Neural cell (in vitro differentiated cells): ENCODE data around the gene CCSER2. TPM values are rescaled to one million over a fixed set of nuclear protein-coding genes. Genes with fewer than 3 reads are reported as not detected.

Source experiments
- H2AFZ ChIP-seq: fragments of 200-600, 300-800 bp; sonication (generic), shearing (Covaris generic); 2 replicates; pipeline ENCODE4 v1.6.0; 2014; ENCODE audit warnings: low read depth, mild to moderate bottlenecking, antibody characterized with exemption, low read length, moderate library complexity
- H3F3A ChIP-seq: fragments of 200-600 bp; shearing (Covaris generic); 2 replicates; pipeline ENCODE4 v1.6.1; 2016; ENCODE audit warnings: mild to moderate bottlenecking, moderate library complexity, mixed read lengths, antibody characterized with exemption, low read length; ENCODE audit not compliant: insufficient read depth, poor library complexity, severe bottlenecking
- H3K27ac ChIP-seq: fragments of 200-600, 300-800 bp; sonication (generic), shearing (Covaris generic); 2 replicates; pipeline ENCODE4 v1.5.1; 2014; ENCODE audit warnings: mild to moderate bottlenecking, low read length, moderate library complexity
- H3K27me3 ChIP-seq: fragments of 300-800, 200-600 bp; sonication (generic), shearing (Covaris generic); 2 replicates; pipeline ENCODE4 v1.6.0; 2014; ENCODE audit warnings: mild to moderate bottlenecking, low read depth, low read length, moderate library complexity; ENCODE audit not compliant: insufficient read depth
- H3K36me3 ChIP-seq: fragments of 300-800, 200-600 bp; sonication (generic), shearing (Covaris generic); 2 replicates; pipeline ENCODE4 v1.5.1; 2014; ENCODE audit warnings: mild to moderate bottlenecking, antibody characterized with exemption, low read length, moderate library complexity; ENCODE audit not compliant: insufficient read depth
- H3K4me2 ChIP-seq: fragments of 300-800, 200-600 bp; sonication (generic), shearing (Covaris generic); 2 replicates; pipeline ENCODE4 v1.6.0; 2014; ENCODE audit warnings: mild to moderate bottlenecking, low read length
- H3K4me3 ChIP-seq: fragments of 300-800, 200-600 bp; sonication (generic), shearing (Covaris generic); 2 replicates; pipeline ENCODE4 v1.5.1; 2014; ENCODE audit warnings: mild to moderate bottlenecking, low read length, moderate library complexity
- H3K79me2 ChIP-seq: fragments of 200-600 bp; shearing (Covaris generic); replicated peaks from 2 replicates; pipeline ENCODE4 v1.6.0; 2014; ENCODE audit warnings: mild to moderate bottlenecking, low read length, moderate library complexity; ENCODE audit not compliant: insufficient read depth
- H3K9ac ChIP-seq: fragments of 300-800, 200-600 bp; sonication (generic), shearing (Covaris generic); 2 replicates; pipeline ENCODE4 v1.6.1; 2016; ENCODE audit warnings: mild to moderate bottlenecking, low read length, mixed read lengths
- H3K9me2 ChIP-seq: fragments of 200-600 bp; shearing (Covaris generic); 2 replicates; pipeline ENCODE4 v1.6.1; 2016; ENCODE audit warnings: mild to moderate bottlenecking, low read length, mixed read lengths; ENCODE audit not compliant: insufficient read depth
- H3K9me3 ChIP-seq: fragments of 200-600, 300-800 bp; sonication (generic), shearing (Covaris generic); 2 replicates; pipeline ENCODE4 v1.6.1; 2016; ENCODE audit warnings: mild to moderate bottlenecking, mixed run types, low read length, moderate library complexity, mixed read lengths
- H4K20me1 ChIP-seq: fragments of 200-600 bp; shearing (Covaris generic); 2 replicates; pipeline ENCODE4 v1.6.1; 2016; ENCODE audit warnings: mild to moderate bottlenecking, mixed run types; ENCODE audit not compliant: insufficient read depth
- CTCF ChIP-seq: fragments of 450-650 bp; IDR thresholded peaks from 2 replicates; pipeline ENCODE4 v1.5.1; 2014; ENCODE audit warnings: antibody characterized with exemption, mild to moderate bottlenecking, moderate library complexity; ENCODE audit not compliant: poor library complexity, severe bottlenecking
- EP300 ChIP-seq: fragments of 450-650 bp; conservative IDR thresholded peaks from 2 replicates; pipeline ENCODE4 v1.6.1; 2014; ENCODE audit warnings: antibody characterized with exemption, mild to moderate bottlenecking, moderate library complexity; ENCODE audit not compliant: poor library complexity, severe bottlenecking
- EZH2 ChIP-seq: fragments of 200-600, 300-800 bp; shearing (Covaris generic), sonication (generic); IDR thresholded peaks from 2 replicates; pipeline ENCODE4 v1.6.1; 2014; ENCODE audit warnings: antibody characterized with exemption, low read length, borderline replicate concordance, mild to moderate bottlenecking; ENCODE audit not compliant: insufficient read depth, poor library complexity, severe bottlenecking
- MXI1 ChIP-seq: fragments of 450-650 bp; conservative IDR thresholded peaks from 2 replicates; pipeline ENCODE4 v1.6.1; 2014; ENCODE audit warnings: antibody characterized with exemption, mild to moderate bottlenecking; ENCODE audit not compliant: poor library complexity, severe bottlenecking
- POLR2AphosphoS5 ChIP-seq: IDR thresholded peaks from 2 replicates; pipeline ENCODE4 v1.6.1; 2012
- RAD21 ChIP-seq: fragments of 450-650 bp; conservative IDR thresholded peaks from 2 replicates; pipeline ENCODE4 v1.6.1; 2014; ENCODE audit warnings: antibody characterized with exemption, mild to moderate bottlenecking, moderate library complexity
- REST ChIP-seq: IDR thresholded peaks from 2 replicates; pipeline ENCODE4 v1.6.1; 2012; ENCODE audit warnings: borderline replicate concordance
- SMC3 ChIP-seq: fragments of 450-650 bp; conservative IDR thresholded peaks from 2 replicates; pipeline ENCODE4 v1.6.1; 2014; ENCODE audit warnings: antibody characterized with exemption, mild to moderate bottlenecking, moderate library complexity; ENCODE audit not compliant: poor library complexity
- TAF1 ChIP-seq: IDR thresholded peaks from 2 replicates; pipeline ENCODE4 v1.6.1; 2012; ENCODE audit warnings: low read depth
- polyA plus RNA-seq: library from polyadenylated mRNA; depleted of rRNA; stranded (reverse); fragments of >200 nt; gene quantifications from 2 replicates; pipeline ENCODE4 v1.2.3, GENCODE V29; 2014

CCSER2 gene
- polyA plus RNA-seq, 1 donor from 2014 or later = 38.3 TPM

- Histone ChIP-seq H3K27me3 (no peaks in the 10 kb centered on the region), H4K20me1 (no peaks in the 10 kb centered on the region), H3K9me2 (no peaks in the 10 kb centered on the region), H3K4me2 (no peak overlapping the region), H3K27ac (no peak overlapping the region), H3K9me3 (no peaks in the 10 kb centered on the region), H3F3A (no peaks in the 10 kb centered on the region), H3K36me3 (peaks cover 4% of the 10 kb centered on the region), H3K9ac (no peak overlapping the region), H3K4me3 (no peak overlapping the region), H2AFZ (no peak overlapping the region), H3K79me2 (peaks cover 3% of the 10 kb centered on the region)
- TF ChIP-seq MXI1 (no peak), POLR2AphosphoS5 (no peak), SMC3 (no peak), CTCF (no peak), REST (no peak), EZH2 (no peak), EP300 (no peak), RAD21 (no peak), TAF1 (no peak)
Observed at GRCh38 chr10:84401854-84402611, 73.6 kb downstream of the CCSER2 start.

GRCh38 chr10:84404783-84405182, 76.4 kb downstream of the CCSER2 start:
- H3K4me2 ChIP-seq = no peak overlapping the region
- H3K4me3 ChIP-seq = no peak overlapping the region
- H3K9me2 ChIP-seq = no peaks in the 10 kb centered on the region
- H3K79me2 ChIP-seq = no peaks in the 10 kb centered on the region
- H4K20me1 ChIP-seq = no peaks in the 10 kb centered on the region
- H3K27ac ChIP-seq = no peak overlapping the region
- no peaks in the 10 kb centered on the region for H3F3A ChIP-seq
- no peaks in the 10 kb centered on the region for H3K27me3 ChIP-seq
- H3K36me3 ChIP-seq = peaks cover 4% of the 10 kb centered on the region
- H3K9ac ChIP-seq = no peak overlapping the region
- TF ChIP-seq TAF1 (no peak), REST (no peak), MXI1 (no peak), EP300 (no peak), EZH2 (no peak), POLR2AphosphoS5 (no peak), RAD21 (no peak)
- no peaks in the 10 kb centered on the region for H3K9me3 ChIP-seq
- no peak overlapping the region for H2AFZ ChIP-seq
